Motor neuron (in vitro differentiated cells): ENCODE measurements around the gene PDXDC1. TPM values are rescaled to one million over a fixed set of nuclear protein-coding genes. Genes with fewer than 3 reads are reported as not detected.
"Not testable (repeated sequence)": the region's sequence is repeated elsewhere in the genome, so short reads cannot be mapped to it uniquely, and the experiment has no call there.

Experiments
- ATAC-seq, 8 experiments: fragments of 200-7000 bp; cut with Tn5 transposase; replicated peaks in 6 of 8; 2 replicates each; pipeline ENCODE4 v1.8.0; 2021; ENCODE audit warnings: mild to moderate bottlenecking in 8 of 8, moderate library complexity in 8 of 8
- H3K27ac ChIP-seq, 2 donors: fragments of 250-450 bp; sonication (Bioruptor Pico); 2 replicates each; pipeline ENCODE4 v1.9.0; 2021; ENCODE audit warnings: antibody characterized with exemption in 2 of 2, mild to moderate bottlenecking in 2 of 2, moderate library complexity in 1 of 2
- H3K4me1 ChIP-seq, 2 donors: fragments of 250-450 bp; sonication (Bioruptor Pico); replicated peaks in 1 of 2; 2 replicates each; pipeline ENCODE4 v1.6.1; 2021; ENCODE audit warnings: antibody characterized with exemption in 2 of 2, mild to moderate bottlenecking in 2 of 2, moderate library complexity in 1 of 2
- H3K4me3 ChIP-seq, 5 donors: fragments of 250-450 bp; sonication (Bioruptor Pico); 2 replicates each; pipeline ENCODE4 v1.9.0; 2021; ENCODE audit warnings: antibody characterized with exemption in 5 of 5, mild to moderate bottlenecking in 5 of 5, moderate library complexity in 4 of 5
- WGBS, 10 experiments: fragments of 450-650 bp; shearing (Covaris generic); methylation state at CpG; one replicate each; pipeline ENCODE4 v1.0.0; 2022; 5-methylcytosine and 5-hydroxymethylcytosine counted together
- in situ Hi-C, 9 experiments: fragments of 400-800 bp; cut with MboI; loops; one replicate each; pipeline ENCODE4 v1.15.0; 2021; ENCODE audit warnings: low sequenced_read_pairs in 9 of 9, low pct_unique_long_range_greater_than_20kb in 2 of 9; ENCODE audit not compliant: unreplicated experiment in 9 of 9
- total RNA-seq, 8 experiments: library from RNA; unstranded; fragments of 300-600 nt; gene quantifications; 2 replicates each; pipeline versions ENCODE4 v1.2.3 to v1.2.4, GENCODE V29; 2022

PDXDC1 gene
- total RNA-seq, 8 experiments from 2014 or later: 47.7 to 86.5 (median 64.9) TPM

- ATAC-seq, H3K4me1 ChIP-seq, H3K27ac ChIP-seq, in situ Hi-C loops, H3K4me3 ChIP-seq: not testable (repeated sequence)
- WGBS, 10 experiments: 44 to 100% (median 91%) methylated on average over 1 to 6 of the region's 6 CpGs; no CpG with 5 or more reads in 1 of the 10 experiments
These were observed 53.5 kb downstream of the PDXDC1 start for GRCh38 chr16:15028345-15028715.

DNA sequence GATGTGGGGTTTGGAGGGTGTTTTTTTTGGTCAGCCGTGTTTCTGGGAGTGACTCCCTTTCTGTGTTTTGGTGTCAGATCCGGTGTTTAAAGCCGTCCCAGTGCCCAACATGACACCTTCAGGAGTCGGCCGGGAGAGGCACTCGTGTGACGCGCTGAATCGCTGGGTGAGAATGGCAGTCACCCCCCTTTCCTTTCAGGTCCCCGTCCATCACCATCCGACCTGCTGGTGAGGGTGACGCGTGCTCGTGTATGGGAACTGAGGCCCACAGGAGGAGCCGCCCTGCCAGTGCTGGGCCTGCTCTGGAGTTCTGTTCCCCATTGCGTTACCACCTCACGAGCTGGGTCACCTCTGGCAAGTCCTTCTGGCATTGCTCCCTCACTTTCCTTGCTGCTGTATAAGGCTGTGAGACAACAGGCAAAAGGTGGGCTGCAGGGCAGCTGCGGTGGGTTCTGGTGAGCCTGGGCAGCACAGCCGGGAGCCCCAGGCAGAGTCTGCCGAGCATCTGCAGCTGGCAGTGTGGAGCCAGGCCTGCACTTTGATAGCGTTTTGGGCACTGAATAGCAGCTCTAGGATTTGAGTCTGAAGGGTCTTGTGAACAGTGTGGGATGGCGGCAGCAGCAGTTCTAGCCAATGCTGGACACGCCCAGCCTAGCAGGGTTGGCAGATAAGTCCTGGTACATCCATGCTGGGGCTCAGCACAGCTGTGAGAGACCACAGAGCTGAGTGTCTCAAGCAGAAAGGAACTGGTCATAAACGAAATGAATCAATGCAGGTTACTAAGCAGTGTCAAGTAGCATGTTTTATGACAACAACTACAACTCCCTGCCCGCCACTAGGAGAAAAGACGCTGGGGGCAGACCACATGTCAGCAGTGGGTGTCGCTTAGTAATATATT is 54.2 kb downstream of the PDXDC1 start:
- H3K4me1 ChIP-seq, H3K4me3 ChIP-seq, in situ Hi-C loops: not testable (repeated sequence)
- 29 to 100% (median 88%) methylated on average over 1 to 16 of the region's 27 CpGs; no CpG with 5 or more reads in 3 of the 10 experiments for WGBS, 10 experiments
- peak; percentile 22 to 88 (median 70) for ATAC-seq
- peak overlapping the region in 1 of 2 donors; percentile 54 for H3K27ac ChIP-seq

GRCh38 chr16:15029749-15030148 is 54.9 kb downstream of the PDXDC1 start:
- ATAC-seq: peak in 5 of 8 experiments; percentile 55 to 61 (median 57)
- H3K4me1 ChIP-seq, H3K4me3 ChIP-seq, in situ Hi-C loops: not testable (repeated sequence)
- 6 to 89% (median 45%) methylated on average over 2 to 5 of the region's 6 CpGs; no CpG with 5 or more reads in 7 of the 10 experiments for WGBS, 10 experiments
- peak overlapping the region in 1 of 2 donors; percentile 50 for H3K27ac ChIP-seq

- Histone ChIP-seq H3K4me1 (peaks cover 0 to 4% of the 10 kb centered on the region in 2 donors), H3K4me3 (no peak overlapping the region), H3K27ac (no peak overlapping the region)
- no peak for ATAC-seq
- WGBS, 10 experiments: 100% methylated on average over 2 of the region's 2 CpGs; no CpG with 5 or more reads in 7 of the 10 experiments
- in situ Hi-C loops: no loop called here
These were observed 56.4 kb downstream of the PDXDC1 start for GRCh38 chr16:15031179-15031578.

DNA sequence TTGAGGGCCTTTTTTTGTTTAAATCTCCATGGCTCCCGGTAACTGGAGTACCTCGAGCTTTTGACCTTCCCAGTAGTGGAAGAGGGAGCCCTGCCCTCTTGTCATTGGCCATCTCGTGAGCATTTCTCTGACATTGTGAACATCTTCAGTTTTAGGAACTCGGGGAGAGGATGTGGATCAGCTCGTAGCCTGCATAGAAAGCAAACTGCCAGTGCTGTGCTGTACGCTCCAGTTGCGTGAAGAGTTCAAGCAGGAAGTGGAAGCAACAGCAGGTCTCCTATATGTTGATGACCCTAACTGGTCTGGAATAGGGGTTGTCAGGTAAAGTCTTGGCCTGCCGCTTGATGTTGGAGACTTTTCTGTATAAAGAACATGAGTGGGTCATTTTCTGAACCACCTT is 56.8 kb downstream of the PDXDC1 start:
- in situ Hi-C loops: no loop called here
- 80 to 100% (median 95%) methylated on average over 1 to 8 of the region's 8 CpGs; no CpG with 5 or more reads in 2 of the 10 experiments for WGBS, 10 experiments
- no peak overlapping the region for H3K27ac ChIP-seq
- H3K4me1 ChIP-seq: peaks cover 0 to 4% of the 10 kb centered on the region in 2 donors
- no peak for ATAC-seq
- H3K4me3 ChIP-seq: no peak overlapping the region

GRCh38 chr16:15032547-15033308 is 57.9 kb downstream of the PDXDC1 start:
- ATAC-seq: no peak
- in situ Hi-C loops: no loop called here
- Histone ChIP-seq H3K4me3 (no peak overlapping the region), H3K4me1 (peaks cover 0 to 4% of the 10 kb centered on the region in 2 donors), H3K27ac (no peak overlapping the region)
- WGBS, 10 experiments: 60 to 94% (median 75%) methylated on average over 2 to 9 of the region's 13 CpGs; no CpG with 5 or more reads in 1 of the 10 experiments

GRCh38 chr16:15033309-15033707 is 58.5 kb downstream of the PDXDC1 start:
- in situ Hi-C loops: no loop called here

DNA sequence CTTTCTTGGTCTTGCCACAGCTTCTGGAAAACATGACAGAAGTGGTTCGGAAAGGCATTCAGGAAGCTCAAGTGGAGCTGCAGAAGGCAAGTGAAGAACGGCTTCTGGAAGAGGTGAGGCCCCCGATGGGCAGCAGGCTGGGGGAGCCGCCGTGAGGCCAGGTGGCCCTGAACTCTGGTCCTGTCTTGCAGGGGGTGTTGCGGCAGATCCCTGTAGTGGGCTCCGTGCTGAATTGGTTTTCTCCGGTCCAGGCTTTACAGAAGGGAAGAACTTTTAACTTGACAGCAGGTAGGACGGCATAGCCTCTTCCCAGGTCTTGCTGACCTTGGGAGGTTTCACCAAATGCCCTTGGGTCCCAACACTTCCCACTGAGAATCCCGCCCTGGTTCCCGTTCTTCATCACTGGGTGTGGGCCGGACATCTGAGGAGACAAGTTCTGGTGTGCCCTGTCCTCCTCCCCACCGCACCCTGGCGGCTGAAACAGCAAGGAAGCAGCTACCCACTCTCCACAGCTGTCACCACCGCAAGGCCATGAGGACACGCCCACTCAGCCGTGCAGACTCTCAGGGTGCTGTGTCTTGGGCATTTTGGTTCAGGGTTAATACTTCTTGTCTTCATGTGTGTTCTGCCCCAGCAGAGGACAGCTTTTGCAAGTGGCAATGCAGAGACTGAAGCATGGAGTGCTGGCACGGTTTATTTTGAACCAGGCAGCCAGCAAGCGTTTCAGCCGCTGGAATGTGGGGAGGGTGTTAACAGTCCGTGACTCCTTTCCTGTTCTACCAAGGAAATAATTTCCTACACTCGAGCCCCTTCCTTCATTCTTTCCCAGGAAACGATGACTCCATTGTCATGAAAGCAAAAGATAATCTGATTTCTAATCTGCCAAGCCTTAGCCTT is 59.7 kb downstream of the PDXDC1 start:
- WGBS, 10 experiments: 57 to 98% (median 79%) methylated on average over 1 to 8 of the region's 23 CpGs; no CpG with 5 or more reads in 2 of the 10 experiments
- Histone ChIP-seq H3K4me3 (no peak overlapping the region), H3K27ac (no peak overlapping the region), H3K4me1 (peaks cover 0 to 4% of the 10 kb centered on the region in 2 donors)
- peak in 4 of 8 experiments; percentile 20 to 97 (median 58) for ATAC-seq
- in situ Hi-C loops: no loop called here

More at GRCh38 chr16:15033309-15033707, 58.5 kb downstream of the PDXDC1 start:
- 43 to 100% (median 87%) methylated on average over 1 to 8 of the region's 14 CpGs; no CpG with 5 or more reads in 5 of the 10 experiments for WGBS, 10 experiments
- H3K27ac ChIP-seq: no peak overlapping the region
- ATAC-seq: no peak
- peaks cover 0 to 4% of the 10 kb centered on the region in 2 donors for H3K4me1 ChIP-seq
- no peak overlapping the region for H3K4me3 ChIP-seq

GRCh38 chr16:15035163-15035729 is 60.4 kb downstream of the PDXDC1 start:
- peak in 1 of 8 experiments; percentile 8 for ATAC-seq
- H3K27ac ChIP-seq: no peak overlapping the region
- 60 to 100% (median 92%) methylated on average over 2 to 7 of the region's 15 CpGs; no CpG with 5 or more reads in 3 of the 10 experiments for WGBS, 10 experiments

GRCh38 chr16:15037003-15037402 is 62.2 kb downstream of the PDXDC1 start:
- no peaks in the 10 kb centered on the region for H3K4me1 ChIP-seq
- in situ Hi-C loops: no loop called here
- H3K4me3 ChIP-seq: no peak overlapping the region
- no peak for ATAC-seq
- WGBS, 10 experiments: 75 to 93% (median 87%) methylated on average over 2 to 9 of the region's 10 CpGs; no CpG with 5 or more reads in 3 of the 10 experiments
- H3K27ac ChIP-seq: no peak overlapping the region

More at GRCh38 chr16:15035163-15035729, 60.4 kb downstream of the PDXDC1 start:
- Histone ChIP-seq H3K4me1 (no peaks in the 10 kb centered on the region), H3K4me3 (no peak overlapping the region)
- in situ Hi-C loops: no loop called here

DNA sequence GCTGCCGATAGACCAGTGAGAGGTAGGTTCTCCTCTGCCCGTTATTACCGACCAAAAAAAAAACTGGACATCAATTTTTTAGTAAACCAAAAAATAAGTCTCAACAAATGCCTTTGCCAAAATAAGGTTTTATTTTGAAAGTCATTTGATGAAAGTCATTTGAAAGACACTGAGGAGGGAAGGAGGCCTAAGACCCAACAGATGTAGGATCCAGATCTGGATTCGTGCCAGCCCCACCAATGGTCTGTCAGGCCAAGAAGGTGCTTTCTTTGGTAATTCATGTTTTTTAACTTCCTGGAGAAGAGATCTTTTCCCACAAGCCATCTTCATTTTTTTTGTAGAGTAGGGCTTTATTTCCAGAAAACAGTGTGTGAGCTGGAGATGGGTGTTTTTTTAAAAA is 62.9 kb downstream of the PDXDC1 start:
- H3K4me3 ChIP-seq: no peak overlapping the region
- ATAC-seq: no peak
- no peak overlapping the region for H3K27ac ChIP-seq
- H3K4me1 ChIP-seq: no peaks in the 10 kb centered on the region
- WGBS, 10 experiments: 60 to 96% (median 90%) methylated on average over 2 to 4 of the region's 4 CpGs; no CpG with 5 or more reads in 1 of the 10 experiments
- in situ Hi-C loops: no loop called here

GRCh38 chr16:15038689-15039088 is 63.9 kb downstream of the PDXDC1 start:
- ATAC-seq: no peak
- 58 to 94% (median 87%) methylated on average over 3 to 9 of the region's 9 CpGs; no CpG with 5 or more reads in 2 of the 10 experiments for WGBS, 10 experiments
- no peak overlapping the region for H3K27ac ChIP-seq
- no peaks in the 10 kb centered on the region for H3K4me1 ChIP-seq
- H3K4me3 ChIP-seq: no peak overlapping the region
- in situ Hi-C loops: no loop called here
